Aorta (tissue), 5 donors: Measurements from ENCODE around the gene HSBP1L1. TPM values are rescaled to one million over a fixed set of nuclear protein-coding genes. Genes with fewer than 3 reads are reported as not detected.
A peak's percentile ranks its signal among the peaks of the same experiment; 100 is the strongest.

Source experiments
- ATAC-seq: fragments of 200-7000 bp; cut with Tn5 transposase; one replicate; pipeline ENCODE4 v1.9.1; 2022; ENCODE audit warnings: moderate library complexity; ENCODE audit not compliant: low FRiP score
- DNase-seq, 2 donors: peaks; one replicate each; pipeline ENCODE4 v3.0.0-alpha.2; 2020
- H3K27ac ChIP-seq, 2 donors: one replicate each; pipeline ENCODE4 v1.5.1; 2013; ENCODE audit warnings: low read length in 2 of 2, mild to moderate bottlenecking in 2 of 2, moderate library complexity in 2 of 2, control low read depth in 1 of 2, inconsistent platforms in 1 of 2, low read depth in 1 of 2
- H3K27me3 ChIP-seq, 2 donors: one replicate each; pipeline ENCODE4 v1.6.1; 2013; ENCODE audit warnings: control low read depth in 1 of 2, low read length in 1 of 2, mild to moderate bottlenecking in 1 of 2, moderate library complexity in 1 of 2; ENCODE audit not compliant: insufficient read depth in 2 of 2, control insufficient read depth in 1 of 2
- H3K36me3 ChIP-seq, 2 donors: one replicate each; pipeline ENCODE4 v1.6.1; 2013; ENCODE audit warnings: control low read depth in 1 of 2, low read length in 1 of 2, mild to moderate bottlenecking in 1 of 2; ENCODE audit not compliant: insufficient read depth in 2 of 2, control insufficient read depth in 1 of 2
- H3K4me1 ChIP-seq, 2 donors: one replicate each; pipeline ENCODE4 v1.6.1; 2013; ENCODE audit warnings: low read length in 2 of 2, control low read depth in 1 of 2, mild to moderate bottlenecking in 1 of 2, moderate library complexity in 1 of 2; ENCODE audit not compliant: insufficient read depth in 2 of 2, control insufficient read depth in 1 of 2
- H3K4me3 ChIP-seq, 2 donors: one replicate each; pipeline ENCODE4 v1.5.1; 2013; ENCODE audit warnings: low read length in 2 of 2, control low read depth in 1 of 2, mild to moderate bottlenecking in 1 of 2
- H3K9me3 ChIP-seq: one replicate; pipeline ENCODE4 v1.6.1; 2013; ENCODE audit warnings: mild to moderate bottlenecking, low read length; ENCODE audit not compliant: control insufficient read depth
- WGBS, 2 donors: extraction: QIAGEN DNeasy Blood & Tissue Kit; methylation state at CpG; one replicate each; pipeline ENCODE4 v1.1.7; 2013; 5-methylcytosine and 5-hydroxymethylcytosine counted together
- intact Hi-C, 2 donors: fragments of 100-400 bp; cut with DNase I; formaldehyde crosslinking; loops; one replicate each; pipeline versions ENCODE4 v1.14.2 to v1.15.0; 2022
- polyA plus RNA-seq, 2 donors: library from polyadenylated mRNA; stranded (reverse); fragments of 200-250 nt; gene quantifications; one replicate each; pipeline ENCODE4 v1.2.3, GENCODE V29; 2013
- total RNA-seq, 2 donors: library from RNA; stranded (reverse); fragmentation: NEBNext Ultra II Directional; extraction: Animal tissue kit (Norgen Biotek cat#: 25700); gene quantifications; one replicate each; pipeline ENCODE4 v1.2.1, GENCODE V29; 2021
- donor health status: healthy with polysubstance abuse.
- donor health status: Bipolar disorder and iron deficiency.
- donor health status: DM: no; HTN: no; CAD: no.
- donor health status: DM: no; HTN: no; CAD: no.
- donor health status: DM: yes; HTN: yes; CAD: no.

Gene HSBP1L1
- total and polyA plus RNA-seq, 4 donors, result 5.1 to 13.0 (median 9.6) TPM

GRCh38 chr18:79941473-79942119 lies 22.8 kb upstream of the HSBP1L1 start:
- DNase-seq, result peak; percentile 20 to 58
- Histone ChIP-seq H3K27ac (no peak overlapping the region), H3K4me1 (no peaks in the 10 kb centered on the region), H3K9me3 (no peaks in the 10 kb centered on the region), H3K36me3 (no peaks in the 10 kb centered on the region), H3K27me3 (no peaks in the 10 kb centered on the region), H3K4me3 (no peak overlapping the region)
- intact Hi-C loops, result no loop called here
- no peak for ATAC-seq
- 78 to 83% methylated on average over 16 of the region's 16 CpGs for WGBS, 2 donors

GRCh38 chr18:79942211-79942610 lies 22.2 kb upstream of the HSBP1L1 start:
- WGBS, 2 donors, result 94 to 95% methylated on average over 7 of the region's 7 CpGs
- no peaks in the 10 kb centered on the region for H3K36me3 ChIP-seq
- no peak overlapping the region for H3K4me3 ChIP-seq
- ATAC-seq (no peak), DNase-seq (peak; percentile 9 to 15)
- no peak overlapping the region for H3K27ac ChIP-seq
- intact Hi-C loops, result no loop called here
- H3K27me3 ChIP-seq, result no peaks in the 10 kb centered on the region
- no peaks in the 10 kb centered on the region for H3K4me1 ChIP-seq
- H3K9me3 ChIP-seq, result no peaks in the 10 kb centered on the region

DNA sequence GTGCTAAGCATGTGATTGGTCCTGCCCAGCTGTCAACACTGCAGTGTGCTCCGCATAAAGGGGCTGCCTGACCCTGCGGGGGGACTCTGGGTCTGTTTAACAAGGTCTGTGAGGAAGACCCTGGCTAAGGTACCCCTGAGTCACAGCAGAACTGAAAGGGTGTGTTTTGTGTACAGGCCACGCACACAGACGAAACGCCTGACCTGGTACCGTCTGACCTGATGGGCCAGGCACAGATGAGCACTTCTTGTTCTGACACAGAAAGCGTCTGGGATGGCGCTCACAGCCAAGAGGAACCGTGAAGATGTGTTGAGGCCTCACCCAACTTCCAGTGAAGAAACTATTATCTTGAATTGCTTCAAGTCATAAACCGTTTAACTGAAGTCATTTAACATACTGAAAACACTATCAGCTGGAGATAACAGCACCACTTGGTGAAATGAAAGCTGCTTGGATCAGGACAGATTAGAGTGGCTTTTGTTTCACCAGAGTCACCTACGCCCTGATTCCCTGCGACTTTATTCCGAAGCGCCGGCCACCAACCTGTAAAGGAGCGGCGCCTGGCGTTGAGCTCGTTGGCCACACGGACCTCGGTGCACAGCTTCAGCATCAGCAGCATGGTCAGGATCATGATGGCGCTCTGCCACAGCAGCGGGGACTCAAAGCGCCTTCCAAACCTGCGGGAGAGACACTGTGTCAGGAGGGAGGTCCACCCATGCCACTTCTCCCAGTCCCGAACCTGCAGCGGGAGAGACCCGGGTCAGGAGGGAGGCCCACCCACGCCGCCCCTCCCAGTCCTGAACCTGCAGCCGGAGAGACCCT lies 21.4 kb upstream of the HSBP1L1 start:
- no peaks in the 10 kb centered on the region for H3K36me3 ChIP-seq
- no peaks in the 10 kb centered on the region for H3K9me3 ChIP-seq
- WGBS, 2 donors, result 86 to 89% methylated on average over 31 of the region's 31 CpGs
- H3K4me3 ChIP-seq, result no peak overlapping the region
- no peak overlapping the region for H3K27ac ChIP-seq
- H3K27me3 ChIP-seq, result no peaks in the 10 kb centered on the region
- no peaks in the 10 kb centered on the region for H3K4me1 ChIP-seq
- intact Hi-C loops, result no loop called here
- ATAC-seq, result no peak
- peak; percentile 22 to 71 for DNase-seq

- DNase-seq (peak; percentile 40 to 72), ATAC-seq (no peak)
- Histone ChIP-seq H3K36me3 (no peaks in the 10 kb centered on the region), H3K9me3 (no peaks in the 10 kb centered on the region), H3K4me1 (no peaks in the 10 kb centered on the region), H3K27ac (no peak overlapping the region), H3K27me3 (no peaks in the 10 kb centered on the region), H3K4me3 (no peak overlapping the region)
- WGBS, 2 donors, result 94 to 95% methylated on average over 20 of the region's 20 CpGs
- intact Hi-C loops, result no loop called here
Measured at GRCh38 chr18:79943608-79944125, 20.8 kb upstream of the HSBP1L1 start.

- Histone ChIP-seq H3K4me3 (no peak overlapping the region), H3K36me3 (no peaks in the 10 kb centered on the region), H3K27ac (no peak overlapping the region), H3K4me1 (no peaks in the 10 kb centered on the region), H3K9me3 (no peaks in the 10 kb centered on the region), H3K27me3 (no peaks in the 10 kb centered on the region)
- ATAC-seq (no peak), DNase-seq (peak; percentile 42 to 59)
- intact Hi-C loops, result no loop called here
- 77 to 80% methylated on average over 11 of the region's 11 CpGs for WGBS, 2 donors
Measured at GRCh38 chr18:79944126-79944731, 20.2 kb upstream of the HSBP1L1 start.

DNA sequence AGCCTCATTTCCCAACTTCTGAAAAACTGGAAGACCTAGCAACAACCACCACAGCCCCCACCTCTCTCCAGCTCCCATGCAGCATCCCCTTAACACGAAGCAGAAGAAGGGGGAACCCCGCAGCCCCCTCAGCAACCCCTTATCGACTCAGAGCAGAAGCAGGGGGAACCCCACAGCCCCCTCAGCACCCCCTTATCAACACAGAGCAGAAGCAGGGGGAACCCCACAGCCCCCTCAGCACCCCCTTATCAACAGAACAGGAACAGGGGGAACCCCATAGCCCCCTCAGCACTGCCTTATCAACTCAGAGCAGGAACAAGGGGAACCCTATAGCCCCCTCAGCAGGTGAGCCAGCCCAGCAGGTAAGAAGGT lies 19.7 kb upstream of the HSBP1L1 start:
- no peaks in the 10 kb centered on the region for H3K36me3 ChIP-seq
- intact Hi-C loops, result no loop called here

DNA sequence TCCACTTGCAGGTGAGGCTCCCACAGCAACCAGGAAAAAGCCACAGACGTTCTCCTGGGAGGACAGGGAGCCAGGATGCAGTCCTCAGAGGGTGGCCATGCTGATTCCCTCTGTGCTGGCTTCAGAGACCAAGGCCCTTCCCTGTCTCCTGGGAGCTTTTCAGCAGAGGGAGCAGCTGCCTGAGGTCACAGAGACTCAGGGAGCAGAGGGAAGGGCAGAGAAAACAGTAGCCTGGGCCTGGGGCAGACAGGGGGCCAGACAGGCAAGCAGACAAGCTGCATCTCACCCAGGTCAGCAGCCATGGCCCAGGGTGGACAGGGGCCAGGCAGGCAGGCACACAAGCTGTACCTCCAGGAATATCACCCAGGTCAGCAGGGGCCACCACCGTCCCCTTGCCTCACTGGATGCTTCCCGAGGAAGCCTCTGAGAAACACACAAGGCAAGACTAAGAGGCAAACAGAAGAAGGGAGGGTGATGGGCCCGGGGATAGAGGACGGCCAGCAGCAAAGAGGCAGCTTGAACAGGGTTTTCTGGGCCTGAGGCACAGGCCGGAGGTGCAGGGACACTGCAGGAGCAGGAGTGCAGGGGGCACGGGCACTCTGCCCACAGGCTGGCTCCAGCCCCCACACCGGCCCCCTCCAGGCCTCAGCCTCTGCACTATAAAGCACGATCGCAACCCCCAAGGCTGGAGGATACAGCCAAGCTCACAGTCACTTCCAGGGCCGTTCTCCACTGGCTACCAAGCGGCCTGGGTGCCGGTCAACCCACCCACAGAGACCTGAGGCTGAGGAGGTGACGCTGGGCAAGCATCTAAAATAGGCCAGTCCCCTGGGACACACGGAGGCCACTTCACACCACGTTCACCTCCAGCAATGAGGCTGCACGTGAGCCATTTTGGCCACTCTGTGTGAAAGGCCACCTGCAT lies 19.1 kb upstream of the HSBP1L1 start:
- Histone ChIP-seq H3K36me3 (no peaks in the 10 kb centered on the region), H3K4me3 (no peak overlapping the region), H3K4me1 (peaks cover 0 to 3% of the 10 kb centered on the region in 2 donors), H3K9me3 (no peaks in the 10 kb centered on the region), H3K27me3 (no peaks in the 10 kb centered on the region), H3K27ac (no peak overlapping the region)
- ATAC-seq (no peak), DNase-seq (peak; percentile 28 to 57)
- 71 to 72% methylated on average over 17 of the region's 17 CpGs for WGBS, 2 donors
- intact Hi-C loops, result no loop called here

More for the DNA sequence above, 19.7 kb upstream of the HSBP1L1 start:
- no peak overlapping the region for H3K27ac ChIP-seq
- H3K4me3 ChIP-seq, result no peak overlapping the region
- H3K27me3 ChIP-seq, result no peaks in the 10 kb centered on the region
- peak in 1 of 2 donors; percentile 42 for DNase-seq
- WGBS, 2 donors, result 78 to 88% methylated on average over 3 of the region's 3 CpGs
- no peaks in the 10 kb centered on the region for H3K4me1 ChIP-seq
- ATAC-seq, result no peak
- no peaks in the 10 kb centered on the region for H3K9me3 ChIP-seq
